HG02571 (cell line): ENCODE results near the gene RNF150.

Experiments used
- ATAC-seq: cut with Tn5 transposase; IDR thresholded peaks from one replicate; pipeline ENCODE4 v1.9.1; 2021; ENCODE audit warnings: mild to moderate bottlenecking, moderate library complexity; ENCODE audit not compliant: unreplicated experiment

RNF150 gene

GRCh38 chr4:140993370-140993769 lies 139.9 kb downstream of the RNF150 start:
- no peak for ATAC-seq

GRCh38 chr4:140989944-140990343 lies 143.3 kb downstream of the RNF150 start:
- ATAC-seq: no peak

GRCh38 chr4:140986045-140986444 lies 147.2 kb downstream of the RNF150 start:
- ATAC-seq: no peak

- ATAC-seq: no peak
Measured at GRCh38 chr4:140982613-140983340, 150.5 kb downstream of the RNF150 start.

GRCh38 chr4:140980426-140981200 lies 152.7 kb downstream of the RNF150 start:
- no peak for ATAC-seq

GRCh38 chr4:140976768-140977167 lies 156.5 kb downstream of the RNF150 start:
- ATAC-seq: no peak

- no peak for ATAC-seq
Measured at GRCh38 chr4:140971077-140971792, 162.0 kb downstream of the RNF150 start.

- ATAC-seq: no peak
Measured at GRCh38 chr4:140969296-140969695, 164.0 kb downstream of the RNF150 start.

GRCh38 chr4:140968371-140968770 lies 164.9 kb downstream of the RNF150 start:
- no peak for ATAC-seq

GRCh38 chr4:140963883-140964282 lies 169.4 kb downstream of the RNF150 start:
- no peak for ATAC-seq

GRCh38 chr4:140955641-140956040 lies 177.6 kb downstream of the RNF150 start:
- ATAC-seq: no peak

- ATAC-seq: no peak
Measured at GRCh38 chr4:140952717-140953116, 180.6 kb downstream of the RNF150 start.

GRCh38 chr4:140947506-140947905 lies 185.8 kb downstream of the RNF150 start:
- ATAC-seq: no peak

- ATAC-seq: no peak
Measured at GRCh38 chr4:140945106-140945505, 188.2 kb downstream of the RNF150 start.

GRCh38 chr4:140944572-140944971 lies 188.7 kb downstream of the RNF150 start:
- no peak for ATAC-seq

GRCh38 chr4:140944199-140944515 lies 189.1 kb downstream of the RNF150 start:
- no peak for ATAC-seq

GRCh38 chr4:140943486-140944198 lies 189.6 kb downstream of the RNF150 start:
- ATAC-seq: no peak

- ATAC-seq: no peak
Measured at GRCh38 chr4:140940589-140940988, 192.7 kb downstream of the RNF150 start.

- ATAC-seq: no peak
Measured at GRCh38 chr4:140937866-140938265, 195.4 kb downstream of the RNF150 start.

GRCh38 chr4:140935254-140935653 lies 198.0 kb downstream of the RNF150 start:
- ATAC-seq: no peak

- ATAC-seq: no peak
Measured at GRCh38 chr4:140932501-140933045, 200.7 kb downstream of the RNF150 start.
